ENCODE results near the gene FGF22. TPM values are rescaled to one million over a fixed set of nuclear protein-coding genes. Genes with fewer than 3 reads are reported as not detected.

Gene FGF22
- total and polyA plus RNA-seq, 2 of the 8 experiments (the other 6 are each of a cell fraction or from before 2014, with no cell fraction given), result 0.44 to 1.7 TPM

- no peak for TF ChIP-seq KDM4A (IDR thresholded peaks at IDR 0.05; ENCODE audit: low read depth, low read length, severe bottlenecking)
- TF ChIP-seq CEBPB (IDR thresholded peaks at IDR 0.05; ENCODE audit: low read depth, low read length), result no peak
- TF ChIP-seq KDM1A (IDR thresholded peaks at IDR 0.05; ENCODE audit: borderline replicate concordance, low read length), result no peak
- TF ChIP-seq SRF (IDR thresholded peaks at IDR 0.05; ENCODE audit: low read depth, low read length), result no peak
- TF ChIP-seq CBX5 (IDR thresholded peaks at IDR 0.05; ENCODE audit: low read depth, low read length), result no peak
- TF ChIP-seq USF2 (IDR thresholded peaks at IDR 0.05; ENCODE audit: low read length), result no peak
Observed at GRCh38 chr19:682678-683320, 43.1 kb downstream of the FGF22 start (continued).
